ENCODE data around the gene ZBTB48. TPM values are rescaled to one million over a fixed set of nuclear protein-coding genes. Genes with fewer than 3 reads are reported as not detected.
A peak's percentile ranks its signal among the peaks of the same experiment; 100 is the strongest.

ZBTB48 gene
- polyA plus RNA-seq = 38.2 TPM
- long read RNA-seq, donor 1, partial matches to known transcripts = 0 of 3 reads
- long read RNA-seq, donor 1, other reads (novel, unspliced or antisense) = 0 of 3 reads
- long read RNA-seq, donor 2, partial matches to known transcripts = 0 of 4 reads
- long read RNA-seq, donor 2, other reads (novel, unspliced or antisense) = 0 of 4 reads
- long read RNA-seq, donor 3 = 0 reads
- long read RNA-seq, donor 4 = 0 reads
- long read RNA-seq, donor 5 = 0 reads
- long read RNA-seq, donor 6, partial matches to known transcripts = 0 of 2 reads
- long read RNA-seq, donor 6, other reads (novel, unspliced or antisense) = 0 of 2 reads
- long read RNA-seq, donor 7 = 0 reads
- long read RNA-seq, donor 8, partial matches to known transcripts = 0 of 1 reads
- long read RNA-seq, donor 8, other reads (novel, unspliced or antisense) = 0 of 1 reads
- long read RNA-seq, donor 9, partial matches to known transcripts = 0 of 2 reads
- long read RNA-seq, donor 9, other reads (novel, unspliced or antisense) = 0 of 2 reads
- long read RNA-seq, donor 10, partial matches to known transcripts = 0 of 2 reads
- long read RNA-seq, donor 10, other reads (novel, unspliced or antisense) = 0 of 2 reads
- long read RNA-seq, donor 11, partial matches to known transcripts = 0 of 2 reads
- long read RNA-seq, donor 11, other reads (novel, unspliced or antisense) = 0 of 2 reads

DNA sequence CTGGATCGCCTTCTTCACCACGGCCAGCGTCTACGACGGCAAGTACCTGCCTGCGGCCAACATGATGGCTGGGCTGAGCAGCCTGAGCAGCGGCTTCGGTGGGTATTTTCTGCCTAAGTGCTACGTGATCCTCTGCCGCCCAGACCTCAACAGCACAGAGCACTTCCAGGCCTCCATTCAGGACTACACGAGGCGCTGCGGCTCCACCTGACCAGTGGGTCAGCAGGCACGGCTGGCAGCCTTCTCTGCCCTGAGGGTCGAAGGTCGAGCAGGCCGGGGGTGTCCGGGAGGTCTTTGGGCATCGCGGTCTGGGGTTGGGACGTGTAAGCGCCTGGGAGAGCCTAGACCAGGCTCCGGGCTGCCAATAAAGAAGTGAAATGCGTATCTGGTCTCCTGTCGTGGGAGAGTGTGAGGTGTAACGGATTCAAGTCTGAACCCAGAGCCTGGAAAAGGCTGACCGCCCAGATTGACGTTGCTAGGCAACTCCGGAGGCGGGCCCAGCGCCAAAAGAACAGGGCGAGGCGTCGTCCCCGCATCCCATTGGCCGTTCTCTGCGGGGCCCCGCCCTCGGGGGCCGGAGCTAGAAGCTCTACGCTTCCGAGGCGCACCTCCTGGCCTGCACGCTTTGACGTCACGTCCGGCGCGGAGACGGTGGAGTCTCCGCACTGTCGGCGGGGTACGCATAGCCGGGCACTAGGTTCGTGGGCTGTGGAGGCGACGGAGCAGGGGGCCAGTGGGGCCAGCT, at the start of gene ZBTB48:
TSS of gene ZBTB48 (plus strand) at position 621 of the 745 bp plus-strand sequence. CDS start 616 bp downstream, outside the sequence.
- peak; percentile 99 for DNase-seq
- peak within 1 kb of the TSS; percentile 82 for H3K27ac ChIP-seq (ENCODE audit: low read length)
- peak within 1 kb of the TSS; percentile 91 for H3K4me3 ChIP-seq (ENCODE audit: low read length)
- no peaks in the 10 kb centered on the region for H3K27me3 ChIP-seq (ENCODE audit: control insufficient read depth, insufficient read depth, low read length)
- H3K9me3 ChIP-seq (ENCODE audit: control insufficient read depth, low read depth, low read length) = no peaks in the 10 kb centered on the region
- WGBS (ENCODE audit: insufficient coverage, low lambda C conversion rate) = no CpG with 5 or more reads among the region's 58 CpGs
- H3K4me1 ChIP-seq (ENCODE audit: control insufficient read depth, insufficient read depth, low read length) = peaks cover 27% of the 10 kb centered on the region
- H3K36me3 ChIP-seq (ENCODE audit: control insufficient read depth, insufficient read depth, low read length) = peaks cover 4% of the 10 kb centered on the region

DNA sequence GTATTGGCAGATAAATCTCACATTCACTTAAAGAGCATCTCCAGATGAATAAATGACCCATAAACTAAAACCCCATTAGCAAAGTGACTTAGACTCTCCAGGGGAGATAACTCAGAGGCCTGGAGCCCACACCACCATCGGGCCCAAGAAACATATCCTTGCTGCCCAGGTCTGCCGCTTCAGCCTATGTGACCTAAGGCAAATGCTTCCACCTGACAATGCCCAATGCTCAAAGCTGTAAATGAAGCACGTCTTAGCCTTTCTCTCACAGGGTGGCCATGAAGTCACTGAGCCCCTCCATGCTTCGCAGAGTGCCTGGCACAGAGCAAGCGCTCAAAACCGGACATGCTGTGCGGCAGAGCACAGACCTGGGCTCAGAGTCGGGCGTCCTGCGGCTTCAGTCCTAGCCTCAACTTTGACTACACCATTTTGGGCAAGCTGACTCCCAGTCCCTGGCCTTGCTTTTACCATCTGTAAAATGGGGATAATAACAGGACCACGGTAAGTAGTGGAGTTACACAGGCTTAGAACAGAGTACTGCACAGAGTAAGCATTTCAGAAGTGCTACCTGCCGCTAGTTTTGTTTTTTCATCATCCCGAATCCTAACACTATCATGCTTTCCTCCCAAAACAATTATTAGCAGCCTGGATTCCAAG, 49.2 kb upstream of the ZBTB48 start:
- H3K27me3 ChIP-seq (ENCODE audit: control insufficient read depth, insufficient read depth, low read length) = no peaks in the 10 kb centered on the region
- no peaks in the 10 kb centered on the region for H3K4me1 ChIP-seq (ENCODE audit: control insufficient read depth, insufficient read depth, low read length)
- no peak overlapping the region for H3K27ac ChIP-seq (ENCODE audit: low read length)
- H3K4me3 ChIP-seq (ENCODE audit: low read length) = no peak overlapping the region
- H3K9me3 ChIP-seq (ENCODE audit: control insufficient read depth, low read depth, low read length) = no peaks in the 10 kb centered on the region
- peaks cover 66% of the 10 kb centered on the region for H3K36me3 ChIP-seq (ENCODE audit: control insufficient read depth, insufficient read depth, low read length)
- WGBS (ENCODE audit: insufficient coverage, low lambda C conversion rate) = no CpG with 5 or more reads among the region's 13 CpGs
- no peak for DNase-seq

DNA sequence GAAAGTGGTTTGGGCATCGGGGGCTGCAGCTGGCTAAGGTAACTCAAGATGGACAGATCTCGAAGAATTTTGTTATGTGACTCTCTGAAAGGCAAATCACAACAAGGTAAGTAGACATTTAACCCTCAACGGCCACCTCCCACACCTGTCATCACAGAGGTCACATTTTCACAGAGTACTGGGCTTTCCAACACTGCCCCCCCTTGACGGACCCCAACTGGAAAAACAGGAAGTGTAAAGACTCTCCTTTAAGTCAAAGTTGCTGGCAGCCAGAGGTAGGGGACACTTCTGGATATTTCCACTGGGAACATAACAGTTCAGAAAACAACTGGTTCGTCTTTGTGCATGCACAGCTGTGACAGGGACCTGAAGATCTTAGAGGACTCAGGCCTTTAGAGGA, 47.8 kb upstream of the ZBTB48 start:
- H3K27me3 ChIP-seq (ENCODE audit: control insufficient read depth, insufficient read depth, low read length) = no peaks in the 10 kb centered on the region
- no peak for DNase-seq
- peaks cover 60% of the 10 kb centered on the region for H3K36me3 ChIP-seq (ENCODE audit: control insufficient read depth, insufficient read depth, low read length)
- WGBS (ENCODE audit: insufficient coverage, low lambda C conversion rate) = no CpG with 5 or more reads among the region's 5 CpGs
- no peak overlapping the region for H3K27ac ChIP-seq (ENCODE audit: low read length)
- H3K4me3 ChIP-seq (ENCODE audit: low read length) = no peak overlapping the region
- H3K9me3 ChIP-seq (ENCODE audit: control insufficient read depth, low read depth, low read length) = no peaks in the 10 kb centered on the region
- H3K4me1 ChIP-seq (ENCODE audit: control insufficient read depth, insufficient read depth, low read length) = no peaks in the 10 kb centered on the region

DNA sequence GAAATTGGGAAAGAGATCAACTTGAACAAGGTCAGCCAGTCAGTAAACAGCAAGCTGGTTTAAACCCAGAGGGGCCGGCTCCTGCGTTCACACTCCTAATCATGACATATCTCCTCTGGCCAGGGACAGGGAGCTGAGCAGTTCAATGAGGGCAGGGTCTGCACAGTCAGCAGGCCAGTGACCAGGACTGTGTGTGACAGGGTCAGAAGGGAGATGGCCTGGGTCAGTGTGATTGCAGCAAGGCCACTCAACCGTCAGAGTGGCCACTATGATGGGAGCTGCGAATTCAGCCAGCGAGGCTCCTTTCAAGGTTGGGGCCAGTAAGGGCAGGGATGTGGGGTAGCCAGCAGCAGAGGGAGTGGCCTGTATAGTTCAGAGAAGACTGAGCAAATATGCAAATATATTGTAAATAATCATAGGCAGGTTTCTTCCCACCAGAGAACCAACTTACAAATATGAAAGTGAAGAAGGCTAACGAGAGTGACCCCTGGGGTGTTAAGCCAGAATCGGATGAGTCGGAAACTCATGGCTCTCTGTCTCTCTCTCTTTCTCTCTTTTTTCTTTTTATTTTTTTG, 45.5 kb upstream of the ZBTB48 start:
- 80% methylated on average over 1 of the region's 8 CpGs for WGBS (ENCODE audit: insufficient coverage, low lambda C conversion rate)
- Histone ChIP-seq H3K4me3 (ENCODE audit: low read length) (no peak overlapping the region), H3K4me1 (ENCODE audit: control insufficient read depth, insufficient read depth, low read length) (no peaks in the 10 kb centered on the region), H3K36me3 (ENCODE audit: control insufficient read depth, insufficient read depth, low read length) (peaks cover 48% of the 10 kb centered on the region), H3K9me3 (ENCODE audit: control insufficient read depth, low read depth, low read length) (no peaks in the 10 kb centered on the region), H3K27me3 (ENCODE audit: control insufficient read depth, insufficient read depth, low read length) (no peaks in the 10 kb centered on the region), H3K27ac (ENCODE audit: low read length) (no peak overlapping the region)
- DNase-seq = no peak

DNA sequence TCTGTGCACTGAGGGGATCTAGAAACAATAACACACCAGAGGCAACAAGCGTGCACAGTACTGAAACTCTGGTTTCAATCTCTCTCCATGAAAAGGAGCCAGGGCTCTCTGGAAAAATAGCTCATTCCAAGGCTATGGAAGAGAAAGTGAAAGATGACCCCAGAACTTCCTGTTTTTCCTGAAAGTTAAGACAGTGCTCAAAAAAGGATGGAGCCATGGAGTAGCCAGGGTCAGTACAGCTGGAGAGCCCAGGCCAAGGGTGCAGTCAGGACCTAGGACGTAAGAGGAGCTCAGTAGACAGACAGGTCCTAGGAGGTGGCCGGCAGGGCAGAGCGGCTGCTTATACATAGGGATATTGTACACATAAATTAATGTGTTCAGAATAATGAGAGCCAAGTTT, 44.6 kb upstream of the ZBTB48 start:
- Histone ChIP-seq H3K4me3 (ENCODE audit: low read length) (no peak overlapping the region), H3K27ac (ENCODE audit: low read length) (no peak overlapping the region), H3K4me1 (ENCODE audit: control insufficient read depth, insufficient read depth, low read length) (no peaks in the 10 kb centered on the region), H3K9me3 (ENCODE audit: control insufficient read depth, low read depth, low read length) (no peaks in the 10 kb centered on the region), H3K36me3 (ENCODE audit: control insufficient read depth, insufficient read depth, low read length) (peaks cover 50% of the 10 kb centered on the region), H3K27me3 (ENCODE audit: control insufficient read depth, insufficient read depth, low read length) (no peaks in the 10 kb centered on the region)
- WGBS (ENCODE audit: insufficient coverage, low lambda C conversion rate) = no CpG with 5 or more reads among the region's 4 CpGs
- no peak for DNase-seq

DNA sequence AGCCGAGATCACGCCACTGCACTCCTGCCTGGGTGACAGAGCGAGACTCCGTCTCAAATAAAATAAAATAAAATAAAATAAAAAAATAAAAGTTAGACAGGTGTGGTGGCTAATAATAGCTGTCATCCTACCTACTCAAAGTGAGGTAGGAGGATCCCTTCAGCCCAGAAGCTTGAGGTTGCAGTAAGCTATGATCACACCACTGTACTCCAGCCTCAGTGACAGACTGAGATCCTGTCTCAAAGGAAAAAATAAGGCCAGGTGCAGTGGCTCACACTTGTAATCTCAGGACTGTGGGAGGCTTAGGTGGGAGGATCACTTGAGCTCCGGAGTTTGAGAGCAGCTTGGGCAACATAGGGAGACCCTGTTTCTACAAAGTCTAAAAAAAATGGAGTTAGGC, 43.5 kb upstream of the ZBTB48 start:
- DNase-seq = no peak
- H3K36me3 ChIP-seq (ENCODE audit: control insufficient read depth, insufficient read depth, low read length) = peaks cover 50% of the 10 kb centered on the region
- H3K4me3 ChIP-seq (ENCODE audit: low read length) = no peak overlapping the region
- H3K9me3 ChIP-seq (ENCODE audit: control insufficient read depth, low read depth, low read length) = no peaks in the 10 kb centered on the region
- WGBS (ENCODE audit: insufficient coverage, low lambda C conversion rate) = no CpG with 5 or more reads among the region's 5 CpGs
- H3K4me1 ChIP-seq (ENCODE audit: control insufficient read depth, insufficient read depth, low read length) = no peaks in the 10 kb centered on the region
- no peaks in the 10 kb centered on the region for H3K27me3 ChIP-seq (ENCODE audit: control insufficient read depth, insufficient read depth, low read length)
- no peak overlapping the region for H3K27ac ChIP-seq (ENCODE audit: low read length)

DNA sequence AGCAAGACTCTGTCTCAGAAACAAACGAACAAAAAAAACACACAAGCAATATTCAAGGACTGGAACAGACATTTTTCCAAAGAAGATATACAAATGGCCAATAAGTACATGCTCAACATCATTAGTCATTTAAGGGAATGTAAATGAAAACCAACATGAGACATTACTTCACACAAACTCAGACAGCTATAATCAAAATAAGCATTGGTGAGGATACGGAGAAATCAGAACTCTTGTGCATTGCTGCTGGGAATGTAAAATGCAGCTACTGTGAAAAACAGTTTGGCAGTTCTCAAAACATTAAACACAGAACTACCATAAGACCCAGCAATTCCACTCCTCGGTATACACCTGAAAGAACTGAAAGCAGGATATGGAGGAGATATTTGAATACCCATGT, 40.8 kb upstream of the ZBTB48 start:
- no peaks in the 10 kb centered on the region for H3K27me3 ChIP-seq (ENCODE audit: control insufficient read depth, insufficient read depth, low read length)
- no peak for DNase-seq
- H3K27ac ChIP-seq (ENCODE audit: low read length) = no peak overlapping the region
- no peak overlapping the region for H3K4me3 ChIP-seq (ENCODE audit: low read length)
- H3K36me3 ChIP-seq (ENCODE audit: control insufficient read depth, insufficient read depth, low read length) = peaks cover 39% of the 10 kb centered on the region
- no peaks in the 10 kb centered on the region for H3K9me3 ChIP-seq (ENCODE audit: control insufficient read depth, low read depth, low read length)
- WGBS (ENCODE audit: insufficient coverage, low lambda C conversion rate) = no CpG with 5 or more reads among the region's 3 CpGs
- no peaks in the 10 kb centered on the region for H3K4me1 ChIP-seq (ENCODE audit: control insufficient read depth, insufficient read depth, low read length)

DNA sequence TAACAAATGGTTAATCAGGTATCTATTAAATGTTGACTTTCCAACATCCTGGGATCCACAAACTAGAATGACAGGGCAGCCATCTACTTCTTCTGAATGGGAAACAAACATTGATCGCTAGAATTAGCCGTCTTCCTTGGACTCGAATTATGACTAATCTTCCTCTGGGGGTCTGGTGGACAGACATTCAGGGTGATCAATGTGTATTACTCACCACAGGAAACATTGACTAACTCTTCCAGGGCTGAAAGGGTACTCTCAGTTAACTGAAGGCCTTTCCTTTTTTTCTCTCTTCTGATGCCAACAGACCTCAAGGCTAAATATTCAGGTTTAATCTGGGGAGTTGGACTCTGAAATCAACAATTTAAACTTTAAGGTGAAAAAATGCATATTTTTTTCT, 35.0 kb upstream of the ZBTB48 start:
- no peak overlapping the region for H3K27ac ChIP-seq (ENCODE audit: low read length)
- no peak overlapping the region for H3K4me3 ChIP-seq (ENCODE audit: low read length)
- no peaks in the 10 kb centered on the region for H3K4me1 ChIP-seq (ENCODE audit: control insufficient read depth, insufficient read depth, low read length)
- no CpG with 5 or more reads among the region's 3 CpGs for WGBS (ENCODE audit: insufficient coverage, low lambda C conversion rate)
- no peaks in the 10 kb centered on the region for H3K27me3 ChIP-seq (ENCODE audit: control insufficient read depth, insufficient read depth, low read length)
- DNase-seq = no peak
- no peaks in the 10 kb centered on the region for H3K9me3 ChIP-seq (ENCODE audit: control insufficient read depth, low read depth, low read length)
- peaks cover 69% of the 10 kb centered on the region for H3K36me3 ChIP-seq (ENCODE audit: control insufficient read depth, insufficient read depth, low read length)

DNA sequence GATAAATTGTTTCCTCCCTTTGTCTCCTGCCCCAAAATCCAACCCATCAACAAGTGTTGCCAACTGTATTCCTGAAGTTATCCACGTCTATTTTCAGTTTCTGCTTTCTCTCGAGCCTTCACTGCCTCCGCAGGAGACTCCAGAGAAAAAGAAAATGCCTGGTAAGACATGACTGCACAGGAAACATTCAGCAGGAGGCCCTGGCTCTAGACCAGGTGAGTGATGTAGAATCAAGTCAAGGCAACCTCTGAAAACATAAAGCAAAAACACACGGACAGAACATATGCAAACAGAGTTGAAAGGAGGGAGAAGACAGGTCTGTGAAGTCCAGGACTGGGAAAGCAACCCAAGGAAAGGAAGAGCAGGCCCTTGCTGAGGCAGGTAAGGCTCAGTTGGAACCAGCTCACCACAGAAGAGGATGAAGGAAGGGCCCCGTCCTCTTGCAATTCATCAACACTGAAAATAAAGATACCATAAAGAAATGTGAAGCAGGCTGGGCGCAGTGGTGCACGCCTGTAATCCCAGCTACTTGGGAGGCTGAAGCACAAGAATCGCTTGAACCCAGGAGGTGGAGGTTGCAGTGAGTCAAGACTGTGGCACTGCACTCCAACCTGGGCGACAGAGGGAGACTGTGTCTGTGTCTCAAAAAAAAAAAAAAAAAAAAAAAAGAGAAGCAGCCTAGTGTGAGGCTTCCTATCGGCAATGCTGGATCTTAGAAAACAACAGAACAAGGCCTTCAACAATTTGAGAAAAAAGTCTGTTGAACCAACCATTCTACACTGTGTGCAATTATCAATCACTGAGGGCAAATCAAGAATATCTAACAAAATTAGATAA, 34.3 kb upstream of the ZBTB48 start:
- WGBS (ENCODE audit: insufficient coverage, low lambda C conversion rate) = no CpG with 5 or more reads among the region's 10 CpGs
- no peak for DNase-seq
- Histone ChIP-seq H3K4me3 (ENCODE audit: low read length) (no peak overlapping the region), H3K36me3 (ENCODE audit: control insufficient read depth, insufficient read depth, low read length) (peaks cover 70% of the 10 kb centered on the region), H3K9me3 (ENCODE audit: control insufficient read depth, low read depth, low read length) (no peaks in the 10 kb centered on the region), H3K27ac (ENCODE audit: low read length) (no peak overlapping the region), H3K27me3 (ENCODE audit: control insufficient read depth, insufficient read depth, low read length) (no peaks in the 10 kb centered on the region), H3K4me1 (ENCODE audit: control insufficient read depth, insufficient read depth, low read length) (no peaks in the 10 kb centered on the region)
